ENCODE results near the gene KCNMA1. TPM values are rescaled to one million over a fixed set of nuclear protein-coding genes. Genes with fewer than 3 reads are reported as not detected.

The KCNMA1 gene
- total and polyA plus RNA-seq, 9 of the 15 experiments (the other 6 are each of a cell fraction or from before 2014, with no cell fraction given), result 0.01 to 0.95 (median 0.15) TPM; not detected in 4

- TF ChIP-seq, protein P1, sequence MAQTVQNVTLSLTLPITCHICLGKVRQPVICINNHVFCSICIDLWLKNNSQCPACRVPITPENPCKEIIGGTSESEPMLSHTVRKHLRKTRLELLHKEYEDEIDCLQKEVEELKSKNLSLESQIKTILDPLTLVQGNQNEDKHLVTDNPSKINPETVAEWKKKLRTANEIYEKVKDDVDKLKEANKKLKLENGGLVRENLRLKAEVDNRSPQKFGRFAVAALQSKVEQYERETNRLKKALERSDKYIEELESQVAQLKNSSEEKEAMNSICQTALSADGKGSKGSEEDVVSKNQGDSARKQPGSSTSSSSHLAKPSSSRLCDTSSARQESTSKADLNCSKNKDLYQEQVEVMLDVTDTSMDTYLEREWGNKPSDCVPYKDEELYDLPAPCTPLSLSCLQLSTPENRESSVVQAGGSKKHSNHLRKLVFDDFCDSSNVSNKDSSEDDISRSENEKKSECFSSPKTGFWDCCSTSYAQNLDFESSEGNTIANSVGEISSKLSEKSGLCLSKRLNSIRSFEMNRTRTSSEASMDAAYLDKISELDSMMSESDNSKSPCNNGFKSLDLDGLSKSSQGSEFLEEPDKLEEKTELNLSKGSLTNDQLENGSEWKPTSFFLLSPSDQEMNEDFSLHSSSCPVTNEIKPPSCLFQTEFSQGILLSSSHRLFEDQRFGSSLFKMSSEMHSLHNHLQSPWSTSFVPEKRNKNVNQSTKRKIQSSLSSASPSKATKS (CRISPR knock-in tag; IDR thresholded peaks at IDR 0.05), result no peak
- TF ChIP-seq, protein P2, sequence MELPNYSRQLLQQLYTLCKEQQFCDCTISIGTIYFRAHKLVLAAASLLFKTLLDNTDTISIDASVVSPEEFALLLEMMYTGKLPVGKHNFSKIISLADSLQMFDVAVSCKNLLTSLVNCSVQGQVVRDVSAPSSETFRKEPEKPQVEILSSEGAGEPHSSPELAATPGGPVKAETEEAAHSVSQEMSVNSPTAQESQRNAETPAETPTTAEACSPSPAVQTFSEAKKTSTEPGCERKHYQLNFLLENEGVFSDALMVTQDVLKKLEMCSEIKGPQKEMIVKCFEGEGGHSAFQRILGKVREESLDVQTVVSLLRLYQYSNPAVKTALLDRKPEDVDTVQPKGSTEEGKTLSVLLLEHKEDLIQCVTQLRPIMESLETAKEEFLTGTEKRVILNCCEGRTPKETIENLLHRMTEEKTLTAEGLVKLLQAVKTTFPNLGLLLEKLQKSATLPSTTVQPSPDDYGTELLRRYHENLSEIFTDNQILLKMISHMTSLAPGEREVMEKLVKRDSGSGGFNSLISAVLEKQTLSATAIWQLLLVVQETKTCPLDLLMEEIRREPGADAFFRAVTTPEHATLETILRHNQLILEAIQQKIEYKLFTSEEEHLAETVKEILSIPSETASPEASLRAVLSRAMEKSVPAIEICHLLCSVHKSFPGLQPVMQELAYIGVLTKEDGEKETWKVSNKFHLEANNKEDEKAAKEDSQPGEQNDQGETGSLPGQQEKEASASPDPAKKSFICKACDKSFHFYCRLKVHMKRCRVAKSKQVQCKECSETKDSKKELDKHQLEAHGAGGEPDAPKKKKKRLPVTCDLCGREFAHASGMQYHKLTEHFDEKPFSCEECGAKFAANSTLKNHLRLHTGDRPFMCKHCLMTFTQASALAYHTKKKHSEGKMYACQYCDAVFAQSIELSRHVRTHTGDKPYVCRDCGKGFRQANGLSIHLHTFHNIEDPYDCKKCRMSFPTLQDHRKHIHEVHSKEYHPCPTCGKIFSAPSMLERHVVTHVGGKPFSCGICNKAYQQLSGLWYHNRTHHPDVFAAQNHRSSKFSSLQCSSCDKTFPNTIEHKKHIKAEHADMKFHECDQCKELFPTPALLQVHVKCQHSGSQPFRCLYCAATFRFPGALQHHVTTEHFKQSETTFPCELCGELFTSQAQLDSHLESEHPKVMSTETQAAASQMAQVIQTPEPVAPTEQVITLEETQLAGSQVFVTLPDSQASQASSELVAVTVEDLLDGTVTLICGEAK (IDR thresholded peaks at IDR 0.05), result no peak
- TF ChIP-seq, protein P2 (CRISPR knock-in tag; IDR thresholded peaks at IDR 0.05), result no peak
- no peak for TF ChIP-seq UBTF (IDR thresholded peaks at IDR 0.05; ENCODE audit: borderline replicate concordance in 1 of 2, low read depth in 2 of 2, low read length in 2 of 2)
- TF ChIP-seq ESRRA (IDR thresholded peaks at IDR 0.05; ENCODE audit: borderline replicate concordance, low read depth), result no peak
Measured at GRCh38 chr10:77020426-77021040, 617.1 kb downstream of the KCNMA1 start (continued).
